H9 (cell line): ENCODE data around the gene LGALS4. TPM values are rescaled to one million over a fixed set of nuclear protein-coding genes. Genes with fewer than 3 reads are reported as not detected.
"Not testable (repeated sequence)": the region's sequence is repeated elsewhere in the genome, so short reads cannot be mapped to it uniquely, and the experiment has no call there.

ENCODE experiments used
- DNase-seq: peaks from one replicate; pipeline ENCODE4 v3.0.0-alpha.2; 2017
- H2AFZ ChIP-seq: one replicate; pipeline ENCODE4 v1.6.1; 2013; ENCODE audit warnings: mild to moderate bottlenecking, low read length, control low read depth, moderate library complexity
- H2AK5ac ChIP-seq: 2 replicates; pipeline ENCODE4 v1.6.1; 2013; ENCODE audit warnings: low read length, control low read depth, mixed read lengths; ENCODE audit not compliant: insufficient read length
- H2BK120ac ChIP-seq: one replicate; pipeline ENCODE4 v1.6.1; 2013; ENCODE audit warnings: low read depth, mild to moderate bottlenecking, low read length, control low read depth, inconsistent platforms; ENCODE audit not compliant: poor library complexity, severe bottlenecking
- H2BK12ac ChIP-seq: 2 replicates; pipeline ENCODE4 v1.6.1; 2013; ENCODE audit warnings: low read length, control low read depth, mixed read lengths, low read depth; ENCODE audit not compliant: insufficient read length
- H2BK15ac ChIP-seq: 2 replicates; pipeline ENCODE4 v1.6.1; 2013; ENCODE audit warnings: low read depth, low read length, control low read depth
- H2BK20ac ChIP-seq: one replicate; pipeline ENCODE4 v1.6.1; 2013; ENCODE audit warnings: low read depth, mild to moderate bottlenecking, low read length, control low read depth, inconsistent platforms; ENCODE audit not compliant: poor library complexity, severe bottlenecking
- H2BK5ac ChIP-seq: 2 replicates; pipeline ENCODE4 v1.6.1; 2013; ENCODE audit warnings: low read length, control low read depth, mixed read lengths; ENCODE audit not compliant: insufficient read length
- H3K14ac ChIP-seq: 2 replicates; pipeline ENCODE4 v1.6.1; 2013; ENCODE audit warnings: low read length, control low read depth; ENCODE audit not compliant: insufficient read depth
- H3K18ac ChIP-seq: 2 replicates; pipeline ENCODE4 v1.6.1; 2013; ENCODE audit warnings: low read depth, mild to moderate bottlenecking, mixed read lengths, low read length, control low read depth; ENCODE audit not compliant: insufficient read length
- H3K23ac ChIP-seq: 2 replicates; pipeline ENCODE4 v1.6.1; 2013; ENCODE audit warnings: low read length, control low read depth, mixed read lengths, low read depth; ENCODE audit not compliant: insufficient read length
- H3K23me2 ChIP-seq: 2 replicates; pipeline ENCODE4 v1.6.1; 2013; ENCODE audit warnings: low read depth, mild to moderate bottlenecking, mixed read lengths, low read length, control low read depth; ENCODE audit not compliant: insufficient read length, poor library complexity, severe bottlenecking
- H3K27ac ChIP-seq: 2 replicates; pipeline ENCODE4 v1.5.1; 2013; ENCODE audit warnings: low read length, control low read depth, mixed read lengths, low read depth; ENCODE audit not compliant: insufficient read length
- H3K27me3 ChIP-seq: 2 replicates; pipeline ENCODE4 v1.6.1; 2013; ENCODE audit warnings: low read length, control low read depth, inconsistent platforms; ENCODE audit not compliant: insufficient read depth
- H3K4ac ChIP-seq: 2 replicates; pipeline ENCODE4 v1.6.1; 2013; ENCODE audit warnings: low read depth, mild to moderate bottlenecking, control low read depth, inconsistent platforms, low read length, moderate library complexity
- H3K4me1 ChIP-seq: 2 replicates; pipeline ENCODE4 v1.6.1; 2013; ENCODE audit warnings: low read length, control low read depth, inconsistent platforms; ENCODE audit not compliant: insufficient read depth
- H3K4me2 ChIP-seq: 2 replicates; pipeline ENCODE4 v1.6.1; 2013; ENCODE audit warnings: low read length, control low read depth, mixed read lengths; ENCODE audit not compliant: insufficient read length, insufficient read depth
- H3K56ac ChIP-seq: 2 replicates; pipeline ENCODE4 v1.6.1; 2013; ENCODE audit warnings: low read depth, mild to moderate bottlenecking, mixed read lengths, low read length, control low read depth; ENCODE audit not compliant: insufficient read length
- H3K79me1 ChIP-seq: 2 replicates; pipeline ENCODE4 v1.6.1; 2013; ENCODE audit warnings: low read depth, mild to moderate bottlenecking, moderate library complexity, low read length, control low read depth, inconsistent platforms; ENCODE audit not compliant: insufficient read depth, poor library complexity, severe bottlenecking
- H3K79me2 ChIP-seq: 2 replicates; pipeline ENCODE4 v1.6.1; 2013; ENCODE audit warnings: low read length, control low read depth, inconsistent platforms; ENCODE audit not compliant: insufficient read depth
- H3K9ac ChIP-seq: 2 replicates; pipeline ENCODE4 v1.6.1; 2013; ENCODE audit warnings: low read length, control low read depth, mixed read lengths; ENCODE audit not compliant: insufficient read length; ENCODE audit errors: extremely low read depth
- H3K9me3 ChIP-seq: one replicate; pipeline ENCODE4 v1.6.1; 2013; ENCODE audit warnings: low read depth, low read length, inconsistent platforms; ENCODE audit not compliant: control insufficient read depth
- H3T11ph ChIP-seq: one replicate; pipeline ENCODE4 v1.6.1; 2013; ENCODE audit warnings: mild to moderate bottlenecking, low read length, control low read depth, inconsistent platforms
- H4K20me1 ChIP-seq: one replicate; pipeline ENCODE4 v1.6.1; 2013; ENCODE audit not compliant: control insufficient read depth, insufficient read length, insufficient read depth
- H4K5ac ChIP-seq: 2 replicates; pipeline ENCODE4 v1.6.1; 2013; ENCODE audit warnings: low read depth, mild to moderate bottlenecking, mixed read lengths, low read length, control low read depth; ENCODE audit not compliant: insufficient read length
- H4K8ac ChIP-seq: replicated peaks from 2 replicates; pipeline ENCODE4 v1.6.1; 2013; ENCODE audit warnings: low read length, control low read depth, mixed read lengths, low read depth; ENCODE audit not compliant: insufficient read length
- H4K91ac ChIP-seq: 2 replicates; pipeline ENCODE4 v1.6.1; 2013; ENCODE audit warnings: low read depth, mild to moderate bottlenecking, moderate library complexity, mixed read lengths, low read length, control low read depth; ENCODE audit not compliant: insufficient read length
- H3K27ac Mint-ChIP-seq, 3 experiments: 2 replicates in 2 of 3; 3 replicates in 1 of 3; pipeline ENCODE4 v1.8.0; 2020 to 2021; ENCODE audit warnings: mixed read lengths in 3 of 3, mild to moderate bottlenecking in 1 of 3, moderate library complexity in 1 of 3
- H3K27me3 Mint-ChIP-seq: 2 replicates; pipeline ENCODE4 v1.8.0; 2021; ENCODE audit warnings: low read depth, mild to moderate bottlenecking, moderate library complexity, mixed read lengths
- H3K36me3 Mint-ChIP-seq, 3 experiments: 2 replicates in 2 of 3; 3 replicates in 1 of 3; pipeline ENCODE4 v1.8.0; 2020 to 2021; ENCODE audit warnings: low read depth in 3 of 3, mixed read lengths in 3 of 3; ENCODE audit not compliant: insufficient read depth in 1 of 3
- H3K4me1 Mint-ChIP-seq, 2 experiments: 2 replicates each; pipeline ENCODE4 v1.8.0; 2020; ENCODE audit warnings: mixed read lengths in 2 of 2
- H3K4me3 Mint-ChIP-seq, 2 experiments: 2 replicates in 1 of 2; 3 replicates in 1 of 2; pipeline ENCODE4 v1.8.0; 2020 to 2021; ENCODE audit warnings: mild to moderate bottlenecking in 2 of 2, mixed read lengths in 2 of 2, moderate library complexity in 1 of 2
- H3K9me3 Mint-ChIP-seq, 2 experiments: 2 replicates in 1 of 2; 3 replicates in 1 of 2; pipeline ENCODE4 v1.8.0; 2020; ENCODE audit warnings: mild to moderate bottlenecking in 2 of 2, mixed read lengths in 2 of 2, moderate library complexity in 1 of 2
- WGBS: extraction: QIAGEN DNeasy Blood & Tissue Kit; methylation state at CpG from one replicate; pipeline ENCODE4 v1.1.7; 2013; ENCODE audit warnings: missing lambda C conversion rate, low lambda C conversion rate, mixed read lengths; ENCODE audit not compliant: insufficient read length; ENCODE audit errors: extremely low coverage; 5-methylcytosine and 5-hydroxymethylcytosine counted together
- total RNA-seq: library from RNA; stranded (reverse); gene quantifications from 2 replicates; pipeline ENCODE4 v1.2.1, GENCODE V29; 2021
- TF ChIP-seq, protein P1 (sequence below): fragments of 200-600 bp; sonication (generic); conservative IDR thresholded peaks from 3 replicates; pipeline ENCODE4 v1.8.0; 2021; ENCODE audit warnings: antibody characterized with exemption, mild to moderate bottlenecking

The LGALS4 gene
- total RNA-seq, 1 experiment from 2014 or later, result 0.68 TPM

DNA sequence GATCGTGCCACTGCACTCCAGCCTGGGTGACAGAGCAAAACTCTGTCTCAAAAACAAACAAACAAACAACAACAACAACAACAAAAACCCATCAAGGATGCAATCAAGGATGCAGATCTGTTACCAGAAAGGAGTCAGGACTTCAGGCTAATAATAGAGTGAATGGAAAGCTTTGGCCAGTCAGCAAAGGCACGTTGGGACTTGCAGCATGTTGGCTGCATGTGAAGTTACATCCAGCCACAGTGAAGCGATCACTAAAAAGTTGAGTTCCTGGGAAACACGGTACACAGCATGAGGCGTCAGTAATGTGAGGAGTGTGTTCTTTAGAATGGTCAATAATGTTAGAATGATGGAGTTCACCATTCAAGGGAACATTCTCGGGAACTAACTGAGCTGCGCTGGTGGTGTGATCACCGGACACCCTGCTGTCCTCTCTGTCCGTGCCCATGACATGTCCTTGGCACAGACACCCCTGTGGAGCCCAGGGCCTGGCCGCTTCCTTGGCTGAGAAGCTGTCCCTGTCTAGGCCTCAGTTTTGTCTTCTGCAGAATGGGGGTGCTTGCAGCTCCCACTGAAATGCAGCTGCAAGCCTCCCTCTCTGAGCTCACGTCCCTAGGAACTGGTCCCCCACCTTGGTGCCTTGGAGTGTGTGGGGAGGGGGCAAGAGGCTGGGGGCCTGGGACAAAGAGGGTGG, 26.0 kb downstream of the LGALS4 start:
- H3K27ac Mint-ChIP-seq, result no peak overlapping the region; a peak in 1 of 7 replicates
- no peak overlapping the region for H3K4ac ChIP-seq
- no peak overlapping the region for H4K8ac ChIP-seq
- H3K4me3 Mint-ChIP-seq, result no peak overlapping the region
- H3K27me3 Mint-ChIP-seq, result peaks cover 6% of the 10 kb centered on the region
- peaks cover 3 to 9% of the 10 kb centered on the region in 2 experiments for H3K4me1 Mint-ChIP-seq
- no peak overlapping the region for H3K9ac ChIP-seq
- no peak overlapping the region for H2BK5ac ChIP-seq
- H3K23ac ChIP-seq, result no peak overlapping the region
- no peak overlapping the region for H2BK12ac ChIP-seq
- H4K91ac ChIP-seq, result no peak overlapping the region
- no peak overlapping the region for H3K56ac ChIP-seq
- no peak for DNase-seq
- no peaks in the 10 kb centered on the region for H3K27me3 ChIP-seq
- H3T11ph ChIP-seq, result no peak overlapping the region
- H2BK15ac ChIP-seq, result no peak overlapping the region
- no peaks in the 10 kb centered on the region for H3K79me1 ChIP-seq
- TF ChIP-seq, protein P1, sequence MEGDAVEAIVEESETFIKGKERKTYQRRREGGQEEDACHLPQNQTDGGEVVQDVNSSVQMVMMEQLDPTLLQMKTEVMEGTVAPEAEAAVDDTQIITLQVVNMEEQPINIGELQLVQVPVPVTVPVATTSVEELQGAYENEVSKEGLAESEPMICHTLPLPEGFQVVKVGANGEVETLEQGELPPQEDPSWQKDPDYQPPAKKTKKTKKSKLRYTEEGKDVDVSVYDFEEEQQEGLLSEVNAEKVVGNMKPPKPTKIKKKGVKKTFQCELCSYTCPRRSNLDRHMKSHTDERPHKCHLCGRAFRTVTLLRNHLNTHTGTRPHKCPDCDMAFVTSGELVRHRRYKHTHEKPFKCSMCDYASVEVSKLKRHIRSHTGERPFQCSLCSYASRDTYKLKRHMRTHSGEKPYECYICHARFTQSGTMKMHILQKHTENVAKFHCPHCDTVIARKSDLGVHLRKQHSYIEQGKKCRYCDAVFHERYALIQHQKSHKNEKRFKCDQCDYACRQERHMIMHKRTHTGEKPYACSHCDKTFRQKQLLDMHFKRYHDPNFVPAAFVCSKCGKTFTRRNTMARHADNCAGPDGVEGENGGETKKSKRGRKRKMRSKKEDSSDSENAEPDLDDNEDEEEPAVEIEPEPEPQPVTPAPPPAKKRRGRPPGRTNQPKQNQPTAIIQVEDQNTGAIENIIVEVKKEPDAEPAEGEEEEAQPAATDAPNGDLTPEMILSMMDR, result no peak
- no peak overlapping the region for H2AFZ ChIP-seq
- no CpG with 5 or more reads among the region's 11 CpGs for WGBS
- no peaks in the 10 kb centered on the region for H4K20me1 ChIP-seq
- H3K4me1 ChIP-seq, result no peaks in the 10 kb centered on the region
- no peak overlapping the region for H3K14ac ChIP-seq
- no peaks in the 10 kb centered on the region for H3K36me3 Mint-ChIP-seq
- no peaks in the 10 kb centered on the region for H3K79me2 ChIP-seq
- H3K4me2 ChIP-seq, result no peak overlapping the region
- H4K5ac ChIP-seq, result no peak overlapping the region
- no peak overlapping the region for H2AK5ac ChIP-seq
- no peak overlapping the region for H2BK20ac ChIP-seq
- H3K23me2 ChIP-seq, result no peaks in the 10 kb centered on the region
- H3K18ac ChIP-seq, result no peak overlapping the region
- no peak overlapping the region for H2BK120ac ChIP-seq
- H3K9me3 Mint-ChIP-seq, result no peaks in the 10 kb centered on the region; a peak in 1 of 5 replicates
- no peak overlapping the region for H3K27ac ChIP-seq
- H3K9me3 ChIP-seq, result no peaks in the 10 kb centered on the region

- H3K56ac ChIP-seq, H3K9ac ChIP-seq, H3K36me3 Mint-ChIP-seq, H4K20me1 ChIP-seq, H3K9me3 ChIP-seq, H3K9me3 Mint-ChIP-seq, DNase-seq, H3K4me1 ChIP-seq, H3K79me2 ChIP-seq, H3T11ph ChIP-seq, H2AFZ ChIP-seq, H3K27ac ChIP-seq, H3K27ac Mint-ChIP-seq, H2AK5ac ChIP-seq, H3K4me3 Mint-ChIP-seq, H3K27me3 ChIP-seq, H3K4me2 ChIP-seq, H3K79me1 ChIP-seq, H2BK20ac ChIP-seq, H4K5ac ChIP-seq, H4K8ac ChIP-seq, H2BK120ac ChIP-seq, H3K23ac ChIP-seq, H3K23me2 ChIP-seq, H2BK15ac ChIP-seq, H3K4me1 Mint-ChIP-seq, H4K91ac ChIP-seq, H3K18ac ChIP-seq, H3K14ac ChIP-seq, H2BK12ac ChIP-seq, H2BK5ac ChIP-seq, H3K4ac ChIP-seq: not testable (repeated sequence)
- WGBS, result no CpG with 5 or more reads among the region's 3 CpGs
- H3K27me3 Mint-ChIP-seq, result peaks cover 11% of the 10 kb centered on the region
These were observed 26.7 kb downstream of the LGALS4 start for GRCh38 chr19:38786061-38786460.
